GM23338 (cell line): ENCODE data around the gene EXOC6B. TPM values are rescaled to one million over a fixed set of nuclear protein-coding genes. Genes with fewer than 3 reads are reported as not detected.

ENCODE experiments used
- ATAC-seq: fragments of 200-7000 bp; cut with Tn5 transposase; 3 replicates; pipeline ENCODE4 v1.9.1; 2020
- DNase-seq: peaks from one replicate; pipeline ENCODE4 v3.0.0-alpha.2; 2015; ENCODE audit warnings: low spot score
- H2AFZ ChIP-seq: fragments of 200-600 bp; sonication (generic); 2 replicates; pipeline ENCODE4 v1.8.0; 2016; ENCODE audit warnings: antibody characterized with exemption, mild to moderate bottlenecking, moderate library complexity
- H3F3A ChIP-seq: fragments of 200-600 bp; sonication (generic); replicated peaks from 2 replicates; pipeline ENCODE4 v1.8.0; 2017; ENCODE audit warnings: antibody characterized with exemption, mixed run types, low read depth
- H3K27ac ChIP-seq: fragments of 200-600 bp; sonication (generic); 2 replicates; pipeline ENCODE4 v1.6.1; 2016; ENCODE audit warnings: low read depth
- H3K27me3 ChIP-seq: fragments of 200-600 bp; sonication (generic); 2 replicates; pipeline ENCODE4 v1.8.0; 2016; ENCODE audit warnings: mild to moderate bottlenecking, mixed run types, moderate library complexity; ENCODE audit not compliant: insufficient read depth
- H3K36me3 ChIP-seq: fragments of 200-600 bp; sonication (generic); 2 replicates; pipeline ENCODE4 v1.8.0; 2016; ENCODE audit warnings: mild to moderate bottlenecking; ENCODE audit not compliant: insufficient read depth
- H3K4me1 ChIP-seq: fragments of 200-600 bp; sonication (generic); 2 replicates; pipeline ENCODE4 v1.8.0; 2016; ENCODE audit warnings: mild to moderate bottlenecking, moderate library complexity; ENCODE audit not compliant: insufficient read depth
- H3K4me2 ChIP-seq: fragments of 200-600 bp; sonication (generic); 2 replicates; pipeline ENCODE4 v1.7.1; 2017; ENCODE audit warnings: mixed run types
- H3K4me3 ChIP-seq: fragments of 200-600 bp; sonication (generic); 2 replicates; pipeline ENCODE4 v1.6.1; 2016; ENCODE audit warnings: mixed run types
- H3K79me2 ChIP-seq: fragments of 200-600 bp; sonication (generic); replicated peaks from 2 replicates; pipeline ENCODE4 v1.8.0; 2017; ENCODE audit warnings: mild to moderate bottlenecking; ENCODE audit not compliant: insufficient read depth
- H3K9me2 ChIP-seq: fragments of 200-600 bp; sonication (generic); 2 replicates; pipeline ENCODE4 v1.8.0; 2017; ENCODE audit not compliant: insufficient read depth
- H4K20me1 ChIP-seq: fragments of 200-600 bp; sonication (generic); replicated peaks from 2 replicates; pipeline ENCODE4 v1.8.0; 2017; ENCODE audit warnings: mild to moderate bottlenecking; ENCODE audit not compliant: insufficient read depth
- H3K27ac Mint-ChIP-seq: 2 replicates; pipeline ENCODE4 v1.8.0; 2020; ENCODE audit warnings: inconsistent platforms, mild to moderate bottlenecking, moderate library complexity, mixed read lengths
- H3K27me3 Mint-ChIP-seq: 3 replicates; pipeline ENCODE4 v1.8.0; 2022; ENCODE audit warnings: low read depth, mild to moderate bottlenecking, moderate library complexity, mixed read lengths, inconsistent platforms; ENCODE audit not compliant: insufficient read depth, poor library complexity
- H3K36me3 Mint-ChIP-seq: 3 replicates; pipeline ENCODE4 v1.8.0; 2021; ENCODE audit warnings: low read depth, mild to moderate bottlenecking, inconsistent platforms, moderate library complexity, mixed read lengths
- H3K4me1 Mint-ChIP-seq: 3 replicates; pipeline ENCODE4 v1.8.0; 2020; ENCODE audit warnings: mild to moderate bottlenecking, inconsistent platforms, mixed read lengths
- H3K4me3 Mint-ChIP-seq: 3 replicates; pipeline ENCODE4 v1.8.0; 2021; ENCODE audit warnings: moderate library complexity, mild to moderate bottlenecking, inconsistent platforms, mixed read lengths
- H3K9me3 Mint-ChIP-seq: 3 replicates; pipeline ENCODE4 v1.8.0; 2020; ENCODE audit warnings: moderate library complexity, mild to moderate bottlenecking, inconsistent platforms, mixed read lengths
- CREB1 ChIP-seq: fragments of 250-450 bp; sonication (Bioruptor Pico); IDR thresholded peaks from 2 replicates; pipeline ENCODE4 v1.5.0; 2020; ENCODE audit warnings: low read depth, mild to moderate bottlenecking, moderate library complexity
- CTCF ChIP-seq, 2 experiments: fragments of 200-600 bp in 1 of 2; sonication (generic) in 1 of 2; conservative IDR thresholded peaks; 2 replicates each; pipeline versions ENCODE4 v1.5.1 to v1.6.1; 2016 to 2017; ENCODE audit warnings: antibody characterized with exemption in 2 of 2, low read depth in 2 of 2, mild to moderate bottlenecking in 2 of 2, moderate library complexity in 1 of 2
- ETS1 ChIP-seq: IDR thresholded peaks from 2 replicates; pipeline ENCODE4 v1.6.1; 2016; ENCODE audit warnings: antibody characterized with exemption
- EZH2 ChIP-seq: fragments of 200-600 bp; sonication (generic); IDR thresholded peaks from one replicate; pipeline ENCODE4 v1.8.0; 2017; ENCODE audit warnings: antibody characterized with exemption, mild to moderate bottlenecking, low read depth; ENCODE audit not compliant: unreplicated experiment
- NANOG ChIP-seq: IDR thresholded peaks from 2 replicates; pipeline ENCODE4 v1.6.1; 2016; ENCODE audit warnings: antibody characterized with exemption, borderline replicate concordance
- REST ChIP-seq: IDR thresholded peaks from one replicate; pipeline ENCODE4 v1.6.1; 2018; ENCODE audit warnings: antibody characterized with exemption; ENCODE audit not compliant: unreplicated experiment
- STAT1 ChIP-seq: IDR thresholded peaks from one replicate; pipeline ENCODE4 v1.6.1; 2016; ENCODE audit warnings: antibody characterized with exemption; ENCODE audit not compliant: unreplicated experiment
- ZNF331 ChIP-seq: fragments of 250-450 bp; sonication (Bioruptor Pico); IDR thresholded peaks from 2 replicates; pipeline ENCODE4 v1.5.0; 2020; ENCODE audit warnings: low read depth, mild to moderate bottlenecking, moderate library complexity
- polyA plus RNA-seq: library from polyadenylated mRNA; unstranded; fragments of >200 nt; fragmentation: Nextera tagmentation; extraction: Ambion mirVana; gene quantifications from 2 replicates; pipeline ENCODE4 v1.2.1, GENCODE V29; 2016
- total RNA-seq: library from RNA; depleted of rRNA; stranded (reverse); fragments of >200 nt; shearing (Covaris generic); gene quantifications from 2 replicates; pipeline ENCODE4 v1.2.3, GENCODE V29; 2014

EXOC6B gene
- total and polyA plus RNA-seq, 2 experiments from 2014 or later = 7.2 to 45.9 TPM

GRCh38 chr2:72576861-72577260 is 249.0 kb downstream of the EXOC6B start (continued):
- TF ChIP-seq REST (no peak), STAT1 (no peak), NANOG (no peak)

GRCh38 chr2:72576459-72576858 is 249.4 kb downstream of the EXOC6B start:
- DNase-seq (no peak), ATAC-seq (no peak)
- H3F3A ChIP-seq = no peaks in the 10 kb centered on the region
- no peaks in the 10 kb centered on the region for H3K9me3 Mint-ChIP-seq
- H3K4me3 Mint-ChIP-seq = no peak overlapping the region
- H3K27ac ChIP-seq = no peak overlapping the region
- no peak overlapping the region for H3K27ac Mint-ChIP-seq
- no peak for TF ChIP-seq ETS1
- TF ChIP-seq EZH2 = no peak
- TF ChIP-seq REST = no peak
- no peak for TF ChIP-seq STAT1
- no peak for TF ChIP-seq CTCF (conservative IDR thresholded peaks at IDR 0.05; ENCODE audit: low read depth in 2 of 2)
- TF ChIP-seq CREB1 (CRISPR knock-in tag) = no peak
- no peak for TF ChIP-seq ZNF331 (CRISPR knock-in tag)
- no peak overlapping the region for H3K4me2 ChIP-seq
- no peaks in the 10 kb centered on the region for H3K4me1 ChIP-seq
- no peaks in the 10 kb centered on the region for H3K79me2 ChIP-seq
- no peaks in the 10 kb centered on the region for H3K36me3 ChIP-seq
- H3K9me2 ChIP-seq = no peaks in the 10 kb centered on the region
- peaks cover 10% of the 10 kb centered on the region for H3K4me1 Mint-ChIP-seq
- no peak overlapping the region for H3K4me3 ChIP-seq
- no peak overlapping the region for H2AFZ ChIP-seq
- H4K20me1 ChIP-seq = no peaks in the 10 kb centered on the region
- H3K27me3 Mint-ChIP-seq = peaks cover 5% of the 10 kb centered on the region
- H3K36me3 Mint-ChIP-seq = no peaks in the 10 kb centered on the region
- H3K27me3 ChIP-seq = no peaks in the 10 kb centered on the region
